GM04503 (cell line): Measurements from ENCODE around the gene BCL6.

Experiments
- DNase-seq: peaks from one replicate; pipeline ENCODE4 v3.0.0-alpha.2; 2012; ENCODE audit warnings: low read depth

Gene BCL6

DNA sequence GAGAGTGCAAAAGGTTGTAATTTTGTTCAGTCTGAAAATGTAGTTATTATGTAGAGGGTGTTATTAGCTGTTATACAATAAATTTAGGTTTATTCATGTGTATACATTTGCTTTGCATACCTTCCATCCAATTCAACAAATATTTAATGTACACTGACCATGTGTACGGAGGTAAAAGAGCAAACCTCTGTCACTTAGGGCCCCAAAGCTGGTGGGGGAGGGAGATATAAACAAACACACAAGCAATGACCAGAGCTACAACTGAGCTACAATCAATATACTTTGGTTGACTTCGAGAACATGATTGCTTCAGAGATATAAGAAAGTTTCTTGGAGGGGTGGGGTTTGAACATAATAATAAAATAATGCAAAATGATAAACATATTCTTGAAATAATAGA lies 17.5 kb upstream of the BCL6 start:
- no peak for DNase-seq

DNA sequence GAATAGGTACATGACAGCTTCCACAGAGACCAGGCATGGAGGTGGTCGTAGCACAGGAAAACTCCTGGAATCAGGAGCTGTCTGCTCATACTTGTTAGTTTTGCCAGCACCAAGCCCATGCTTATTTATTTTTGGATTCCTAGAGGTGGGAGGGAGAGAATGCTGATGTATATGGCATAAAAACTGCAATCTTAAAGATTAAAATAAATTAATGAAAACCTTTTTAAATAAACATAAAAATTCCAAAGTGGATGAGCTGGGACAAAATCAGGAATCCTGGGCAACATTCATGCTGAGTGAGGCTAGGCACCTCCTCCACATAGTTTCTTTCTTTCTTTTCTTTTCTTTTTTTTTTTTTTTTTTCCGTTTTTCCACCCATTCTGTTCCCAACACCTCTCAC lies 14.3 kb upstream of the BCL6 start:
- DNase-seq, result no peak

DNA sequence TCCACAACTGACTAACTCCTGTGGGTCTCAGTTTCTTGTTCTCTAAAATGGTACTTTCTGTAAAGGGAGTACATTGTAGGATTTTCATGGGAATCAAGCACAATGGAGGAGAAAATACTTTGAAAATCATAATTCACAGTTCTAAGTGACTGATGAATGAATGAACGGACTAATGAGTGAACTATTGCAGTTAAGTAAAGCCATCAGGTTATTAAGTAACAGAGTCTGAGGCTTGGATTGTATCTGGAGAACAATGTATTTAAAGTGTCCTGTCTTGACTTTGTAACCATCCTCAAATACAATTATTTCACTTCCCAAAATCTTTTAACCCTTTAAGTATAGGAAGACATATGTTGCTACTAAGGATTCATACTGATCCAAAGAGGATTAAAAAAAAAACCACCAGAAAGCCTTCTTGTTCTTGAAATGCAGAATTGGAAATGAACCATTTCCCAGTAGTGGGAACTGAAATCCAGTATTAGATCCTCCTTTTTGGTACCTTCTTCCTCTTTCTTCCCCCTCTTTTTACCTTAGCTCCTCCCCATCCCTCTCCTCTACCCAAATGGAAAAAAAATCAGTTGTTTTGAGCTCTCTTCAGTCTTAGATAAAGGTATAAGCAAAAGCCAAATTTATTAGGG lies 13.2 kb upstream of the BCL6 start:
- DNase-seq, result no peak

DNA sequence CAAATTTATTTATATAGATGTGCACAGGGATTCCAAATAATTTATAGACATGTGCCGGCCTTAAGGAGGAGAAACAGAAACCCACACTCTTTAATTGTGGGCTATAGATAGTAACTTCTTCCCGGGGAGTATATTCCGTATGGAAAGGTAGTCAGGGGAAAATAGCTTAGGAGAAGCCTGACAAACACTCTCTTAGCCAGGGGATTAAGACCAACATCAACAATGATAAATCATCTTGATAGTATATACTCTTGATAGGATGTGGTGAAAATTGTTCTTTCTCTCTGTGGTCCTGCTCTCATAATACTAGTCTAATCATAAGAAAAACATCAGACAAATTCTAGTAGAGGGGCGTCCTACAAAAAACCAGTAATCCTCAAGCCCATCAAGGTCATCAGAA lies 8.2 kb upstream of the BCL6 start:
- DNase-seq, result no peak

DNA sequence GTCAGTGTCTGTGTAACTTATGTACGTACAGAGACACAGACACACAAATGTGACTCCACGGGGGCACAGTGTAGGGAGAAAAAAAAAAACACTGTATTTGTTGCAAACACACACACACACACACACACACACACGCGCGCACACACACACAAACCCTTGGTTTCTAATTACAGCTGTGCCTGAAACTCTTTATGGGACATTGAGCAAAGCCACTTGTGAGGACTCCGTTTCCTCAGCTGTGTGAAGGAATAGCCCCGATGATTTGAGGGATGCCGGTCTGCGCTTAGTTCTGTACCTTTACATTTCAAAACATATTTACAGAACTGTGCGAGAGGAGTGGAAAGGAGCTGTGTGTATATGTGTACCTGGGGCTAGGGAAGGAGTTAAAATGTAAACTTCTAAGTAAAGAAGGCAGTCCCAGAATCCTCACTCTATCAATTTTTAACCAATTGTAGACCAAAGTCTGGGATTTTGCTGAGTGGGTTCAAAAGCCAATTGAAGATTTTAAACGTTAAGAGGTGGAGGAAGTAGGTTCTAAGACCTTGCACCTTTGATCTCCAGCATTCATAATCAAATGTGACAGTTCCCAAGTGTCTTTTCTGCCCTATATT lies 5.3 kb upstream of the BCL6 start:
- DNase-seq, result no peak

DNA sequence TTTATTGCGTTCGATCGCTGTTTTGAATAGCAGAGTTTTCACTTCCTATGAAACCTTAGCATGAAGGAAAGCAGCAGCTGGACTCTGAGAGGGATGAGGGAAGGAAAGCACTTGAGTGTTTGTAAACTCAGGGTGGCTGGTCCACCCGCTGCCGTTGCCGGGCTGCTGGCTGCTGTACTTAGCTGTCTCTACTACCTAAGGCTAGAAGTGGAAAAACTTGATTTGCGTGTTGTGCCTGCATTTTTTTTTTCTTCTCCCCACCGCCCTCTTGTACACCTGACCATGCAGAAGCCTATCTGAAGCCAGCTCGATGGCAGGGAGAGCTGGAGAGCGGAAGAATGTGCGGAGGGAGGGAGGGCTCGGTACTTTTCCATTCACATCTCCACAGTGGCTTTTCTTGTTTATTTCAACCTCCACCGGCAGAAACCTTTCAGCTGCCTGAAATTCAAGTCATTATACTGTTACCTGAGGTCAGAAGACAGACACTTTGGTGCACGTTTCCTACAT lies 4.8 kb upstream of the BCL6 start:
- DNase-seq, result no peak

DNA sequence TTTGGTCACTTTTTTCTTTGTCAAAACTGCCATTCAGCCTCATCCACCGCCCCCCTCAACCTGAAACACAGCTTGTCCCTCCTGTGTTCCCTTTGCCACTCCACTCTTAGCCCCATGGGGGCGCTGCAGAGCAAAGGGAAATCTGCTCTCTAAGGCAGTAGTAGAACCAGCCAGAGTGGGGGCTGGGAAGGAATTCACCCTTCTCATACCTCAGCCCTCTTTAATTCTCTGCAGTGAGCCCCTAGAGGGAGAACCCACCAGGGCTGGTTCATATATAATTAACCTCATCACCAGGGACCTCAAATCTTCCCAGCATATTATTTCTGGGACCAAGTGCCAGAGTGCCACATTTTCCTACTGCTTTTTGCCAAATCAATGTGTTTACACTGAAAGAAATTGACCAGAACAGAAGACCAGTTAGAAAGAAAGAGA lies 2.8 kb upstream of the BCL6 start:
- no peak for DNase-seq

DNA sequence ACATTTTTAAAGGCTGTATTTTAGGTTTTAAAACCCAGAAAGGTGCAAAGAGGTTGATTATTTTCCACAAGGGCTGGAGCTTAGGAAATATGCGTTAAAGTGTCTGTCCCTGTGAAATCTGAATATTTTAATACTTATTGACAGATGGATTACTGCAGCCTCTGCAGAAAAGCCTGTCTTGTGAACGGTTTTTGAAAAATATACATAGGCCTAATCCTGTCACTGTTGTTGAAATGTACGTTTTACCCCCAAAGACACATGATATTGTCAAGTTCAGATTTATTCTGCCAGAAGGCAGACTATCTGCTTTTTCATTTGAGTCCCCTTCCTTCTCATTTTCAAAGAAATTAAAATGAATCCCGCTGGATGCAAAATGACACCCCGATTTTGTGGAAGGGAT lies 2.2 kb upstream of the BCL6 start:
- DNase-seq, result no peak

DNA sequence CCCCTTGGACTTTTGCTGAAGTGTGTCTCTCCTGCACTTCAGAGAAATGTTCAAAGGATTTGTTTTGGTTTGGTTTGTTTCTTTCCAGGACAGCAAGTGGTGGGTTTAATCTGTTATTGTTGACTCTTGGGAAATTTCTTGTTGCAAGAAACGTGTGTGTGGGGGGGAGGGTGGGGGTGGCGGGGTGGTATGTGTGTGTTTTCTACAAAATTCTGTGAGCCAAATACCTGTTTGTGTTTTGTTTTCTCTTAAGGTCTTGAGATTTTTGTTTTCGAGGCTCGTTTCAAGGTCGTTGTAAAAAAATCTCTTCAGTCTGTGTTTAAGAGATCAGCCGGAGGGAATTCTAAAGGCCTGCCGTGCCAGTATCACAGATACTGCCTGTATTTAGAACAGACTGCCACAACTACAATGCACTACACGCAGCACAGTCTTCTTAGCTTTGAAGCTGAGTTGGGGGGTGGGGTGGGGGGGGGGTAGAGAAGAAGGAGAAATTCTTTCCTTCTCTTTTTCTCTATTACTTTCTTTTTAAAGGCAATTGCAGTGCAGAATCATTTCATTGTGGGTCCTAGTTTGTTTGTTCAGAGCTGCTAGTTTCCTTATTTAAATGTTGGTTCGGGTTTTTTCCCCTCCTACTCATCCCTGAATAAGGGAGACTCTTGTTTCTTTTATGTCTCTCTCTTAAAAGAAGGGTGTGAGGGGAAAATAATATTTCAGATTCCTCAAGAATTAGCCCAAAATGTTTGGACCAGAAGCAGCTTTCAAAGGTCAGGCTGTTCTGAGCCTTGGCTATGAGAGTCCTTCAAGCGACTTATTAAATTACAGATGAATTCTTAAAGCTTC lies 1.4 kb upstream of the BCL6 start:
- DNase-seq, result no peak

DNA sequence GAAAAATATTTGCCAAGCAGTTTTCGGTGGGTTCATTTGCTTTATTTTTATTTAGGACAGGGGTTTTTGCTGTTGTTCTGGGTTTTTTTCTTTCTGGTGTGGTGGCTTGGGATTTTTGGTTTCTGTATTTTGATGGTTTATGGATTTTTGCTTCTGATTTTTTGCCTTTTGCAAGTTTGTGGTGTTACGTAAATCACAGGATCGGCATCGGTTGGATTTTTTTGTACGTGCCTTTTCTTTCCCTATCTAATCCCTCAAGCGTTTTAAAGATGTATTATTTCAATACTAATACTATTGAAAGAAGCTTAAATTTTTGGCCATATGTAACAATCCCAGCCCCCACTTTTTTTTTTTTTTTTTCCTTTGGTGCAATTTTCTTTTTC lies 782 bp upstream of the BCL6 start:
- DNase-seq, result no peak

DNA sequence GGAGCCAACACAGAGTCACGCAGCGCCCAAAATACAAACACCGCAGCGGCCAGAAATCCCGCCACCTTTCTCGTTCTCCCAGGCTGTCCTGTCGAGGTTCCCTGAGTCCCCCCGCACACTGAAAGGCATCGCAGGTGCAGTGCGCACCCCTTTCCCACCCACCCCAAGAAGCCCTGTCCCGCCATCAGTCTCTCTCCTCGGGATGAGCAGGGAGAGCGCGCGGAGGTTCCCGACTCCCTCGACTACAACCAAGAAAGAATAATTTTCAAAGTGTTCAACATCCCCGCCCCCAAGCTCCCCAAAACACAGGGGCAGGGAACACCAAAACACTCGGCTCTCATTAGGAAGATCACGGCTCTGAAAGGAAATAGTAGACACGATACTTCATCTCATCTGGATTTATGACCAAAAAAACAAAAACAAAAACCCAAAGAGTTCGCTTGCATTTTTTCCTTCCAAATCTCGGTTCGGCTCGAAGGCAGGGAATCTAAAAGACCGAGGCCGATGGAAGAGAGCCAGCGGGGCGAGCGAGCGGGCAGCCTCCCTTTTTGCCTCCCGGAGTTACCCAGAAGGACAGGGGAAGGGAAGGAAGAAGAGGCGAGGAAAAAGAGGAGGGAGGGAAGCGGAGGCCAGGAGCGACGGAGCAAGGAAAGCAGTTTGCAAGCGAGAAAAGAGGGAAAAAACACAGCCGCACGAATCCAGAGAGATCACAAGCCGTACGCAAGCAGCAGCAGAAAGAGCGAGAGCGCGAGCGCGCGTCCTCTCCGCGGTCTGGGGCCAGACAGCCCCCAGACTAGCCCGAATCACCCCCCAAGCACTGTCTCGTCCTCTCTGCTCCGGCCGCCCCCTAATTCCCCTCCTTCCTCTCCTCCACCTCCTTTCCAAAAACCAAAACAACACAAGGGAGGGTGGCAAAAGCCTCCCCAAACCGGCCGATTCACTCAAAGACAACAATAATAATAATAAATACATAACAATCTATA lies 808 bp downstream of the BCL6 start:
- no peak for DNase-seq

DNA sequence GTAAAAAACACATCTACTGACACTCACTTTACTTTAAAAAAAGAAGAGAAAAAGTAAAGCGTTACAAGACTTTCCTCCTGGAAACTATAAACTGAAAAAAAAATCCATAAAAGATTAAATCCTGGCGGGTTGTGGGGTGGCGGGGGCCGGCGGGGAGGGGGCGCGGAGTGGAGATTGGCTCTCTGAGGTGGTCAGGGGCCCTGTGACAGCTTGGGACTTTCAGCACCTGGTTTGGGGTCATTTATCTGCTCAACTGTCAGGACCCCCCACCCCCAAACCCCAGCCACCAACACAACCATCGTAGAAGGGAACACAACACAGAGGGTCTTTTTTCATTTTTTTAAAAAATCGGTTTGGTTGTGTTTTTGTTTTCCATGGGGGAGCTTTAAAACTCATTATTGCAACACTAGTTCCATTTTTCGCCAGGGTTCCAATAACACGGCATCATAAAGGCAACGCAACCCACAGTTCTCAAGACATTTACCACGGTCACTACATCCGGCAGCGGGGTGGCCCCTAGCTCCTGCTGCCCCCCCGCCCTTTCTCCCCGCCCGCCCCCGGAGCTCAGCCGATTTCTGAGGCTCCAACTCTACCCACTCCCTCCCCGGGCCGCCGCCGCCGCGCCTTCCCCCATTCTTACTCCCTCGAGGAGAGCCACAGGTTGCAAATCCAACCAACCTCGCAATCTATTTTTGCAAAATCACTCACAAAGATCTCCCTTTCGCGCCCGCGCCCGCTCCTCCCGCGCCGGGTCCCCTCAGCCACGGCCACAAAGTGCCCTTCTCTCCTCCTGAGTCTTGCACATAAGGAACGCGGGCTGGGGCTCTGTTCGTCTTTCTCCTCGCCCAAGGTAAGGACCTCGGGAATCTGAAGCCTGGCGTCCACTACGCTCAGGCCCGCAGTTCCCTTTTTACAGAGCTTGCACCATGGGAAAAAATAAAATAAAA lies 1.8 kb downstream of the BCL6 start:
- DNase-seq, result no peak

DNA sequence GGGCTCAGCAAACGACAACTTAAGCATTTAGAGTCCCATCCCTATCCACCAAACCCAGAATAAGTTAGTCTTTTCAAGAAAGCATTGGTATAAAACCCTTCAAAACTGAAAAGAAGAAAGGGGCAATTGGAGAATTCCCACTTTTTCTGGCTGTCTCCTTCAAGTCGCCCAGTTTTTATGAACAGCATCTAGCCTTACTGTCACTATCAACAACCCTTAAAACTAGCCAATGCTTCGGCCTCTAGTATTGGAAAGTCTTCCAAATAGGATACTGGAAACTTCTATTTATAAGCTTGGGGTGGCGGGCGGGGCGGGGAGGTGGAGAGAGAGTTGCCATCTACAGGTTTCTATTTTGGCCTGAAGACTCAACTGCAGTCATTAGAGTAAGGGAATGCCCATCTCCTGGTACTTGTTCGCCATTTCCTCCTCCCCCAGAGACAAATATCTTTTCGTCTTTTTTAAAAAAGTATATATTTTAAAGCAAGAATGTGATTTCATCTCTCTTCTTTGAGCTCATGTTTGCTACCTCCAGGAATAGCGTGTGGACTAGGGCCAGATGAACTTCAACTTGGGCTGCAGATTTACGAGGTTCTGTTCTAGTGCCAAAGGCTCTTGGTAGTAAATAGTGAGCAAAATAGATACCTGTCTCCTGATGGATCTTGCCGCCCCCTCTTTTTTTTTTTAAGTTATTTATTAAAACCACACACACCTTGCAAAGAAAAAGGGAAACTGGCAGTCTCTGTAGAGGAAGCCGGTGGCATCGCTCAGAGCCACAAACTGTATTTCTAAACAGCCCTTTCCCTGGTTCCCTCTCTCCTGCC lies 2.7 kb downstream of the BCL6 start:
- no peak for DNase-seq

DNA sequence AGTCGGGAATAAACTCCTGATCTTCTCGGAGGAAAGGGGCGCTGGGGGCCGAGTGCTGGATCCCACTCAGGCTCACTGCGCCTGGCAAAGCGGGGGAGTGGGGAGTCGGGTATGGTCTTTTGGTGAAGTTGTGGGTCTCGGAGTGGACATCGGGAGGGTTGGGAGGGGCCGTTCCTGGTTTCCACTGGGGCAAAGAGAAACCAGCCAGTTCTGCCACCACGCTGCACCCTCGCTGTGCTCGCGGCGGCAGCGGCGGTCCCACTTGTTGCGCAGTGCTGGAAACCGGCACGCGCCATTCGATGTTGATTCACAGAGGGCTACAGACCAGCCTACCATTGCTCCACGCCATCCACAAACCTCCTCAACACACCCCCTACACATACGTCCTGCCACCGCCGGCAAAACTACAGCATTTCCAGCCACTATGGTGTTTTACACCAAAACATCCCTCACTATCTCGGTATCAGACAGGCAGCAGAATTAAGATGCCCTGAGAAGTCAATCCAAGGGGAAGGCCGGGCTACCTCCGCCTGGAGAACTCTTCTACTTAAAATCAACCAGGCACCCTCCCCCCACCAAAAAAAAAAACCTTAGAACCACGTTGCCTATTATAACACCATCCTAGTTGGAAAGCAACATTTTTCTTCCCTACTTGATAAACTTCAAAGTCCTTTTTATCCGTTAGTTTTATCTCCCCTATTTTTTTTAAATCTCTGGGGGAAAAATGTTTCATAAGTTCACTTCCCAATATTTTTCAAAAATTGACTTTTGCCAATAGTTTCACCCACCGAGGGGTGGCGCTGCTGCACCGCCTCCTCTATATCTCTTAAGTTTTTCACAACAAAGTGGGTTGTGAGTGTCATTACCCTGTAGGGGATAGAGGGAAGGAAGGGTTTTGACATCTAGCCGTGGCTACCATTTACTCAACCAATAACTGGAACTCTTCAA lies 3.6 kb downstream of the BCL6 start:
- DNase-seq, result no peak

DNA sequence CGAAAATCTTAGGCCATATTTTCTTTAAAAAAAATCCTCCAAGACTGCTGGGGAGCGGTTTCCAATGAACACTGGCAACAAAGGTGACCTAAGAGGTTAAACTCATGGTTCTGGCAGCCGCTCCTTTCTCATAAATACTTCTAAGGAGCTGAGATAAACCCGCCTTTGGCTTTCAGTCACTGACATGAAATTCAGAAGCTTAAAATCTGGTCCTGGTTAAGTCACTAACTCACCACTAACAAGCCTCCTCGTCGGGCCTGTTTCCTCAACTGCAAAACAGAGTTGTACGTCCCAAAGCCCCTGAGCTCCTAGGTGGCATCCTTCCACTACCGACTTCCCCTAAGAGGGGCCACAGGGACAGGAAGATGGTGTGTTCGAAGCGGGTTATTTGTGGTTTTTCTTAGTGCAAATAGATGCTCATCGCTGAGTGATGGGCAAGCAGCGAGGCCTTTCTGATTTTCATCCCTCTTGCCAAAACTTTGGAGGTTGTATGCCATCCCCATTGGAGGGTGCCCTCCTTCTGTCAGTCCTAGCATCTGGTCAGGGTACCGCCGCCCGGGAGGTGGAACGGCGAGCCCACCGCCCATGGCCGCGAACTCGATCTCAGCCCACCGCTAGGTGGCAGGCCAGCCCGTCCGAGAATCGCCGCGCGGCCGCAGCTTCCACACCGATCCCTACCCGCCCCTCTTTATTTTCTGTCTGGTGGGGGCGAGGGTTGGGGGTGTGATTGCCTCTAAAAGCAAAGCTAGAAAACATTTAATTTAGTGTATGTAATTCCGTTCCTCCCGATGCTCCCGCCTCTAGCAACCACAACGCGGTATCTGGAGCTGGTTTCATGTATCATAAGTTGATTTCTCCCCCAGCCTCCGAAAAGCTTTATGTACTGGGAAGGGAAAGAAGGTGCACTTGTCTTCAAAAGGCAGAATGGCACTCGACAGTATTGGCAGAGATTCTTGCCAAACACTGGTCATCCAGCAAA lies 4.6 kb downstream of the BCL6 start:
- peak; percentile 79 for DNase-seq

DNA sequence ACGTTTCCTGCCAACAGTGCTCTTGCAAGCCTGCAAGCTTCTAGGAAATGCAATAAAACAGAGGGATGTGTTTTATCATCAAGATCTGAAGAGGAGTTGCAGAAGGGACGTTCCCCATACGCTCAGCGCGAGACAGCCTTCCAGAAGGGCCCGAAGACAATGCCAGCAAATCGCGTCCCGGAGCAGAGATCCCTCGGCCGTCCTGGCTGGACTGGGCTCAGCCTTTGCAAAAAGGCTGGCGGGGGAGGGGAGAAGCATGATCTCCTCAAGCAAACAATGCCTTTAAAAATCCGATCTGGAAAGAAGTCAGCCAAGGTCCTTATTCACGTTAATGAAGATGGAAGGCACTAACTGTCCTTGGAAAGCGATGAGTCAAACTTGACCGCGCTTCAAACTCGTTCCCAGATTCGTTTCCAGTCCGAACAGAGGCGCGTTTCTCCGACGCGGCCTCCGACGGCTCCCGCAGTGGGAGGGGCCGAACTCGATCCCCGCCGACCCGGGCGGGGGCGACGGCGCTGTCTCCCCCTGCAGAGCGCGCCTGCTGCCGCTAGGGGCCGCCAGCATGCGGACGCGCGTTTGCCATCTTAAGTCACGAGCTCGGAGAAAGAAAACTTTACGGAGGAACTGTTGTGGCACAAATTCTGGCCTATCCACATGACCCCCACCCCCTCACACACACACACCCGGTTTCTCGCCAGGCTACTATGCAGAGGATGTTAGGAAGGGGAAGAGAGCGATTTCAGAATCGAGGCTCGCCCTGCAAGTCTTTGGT lies 5.5 kb downstream of the BCL6 start:
- peak; percentile 69 for DNase-seq

DNA sequence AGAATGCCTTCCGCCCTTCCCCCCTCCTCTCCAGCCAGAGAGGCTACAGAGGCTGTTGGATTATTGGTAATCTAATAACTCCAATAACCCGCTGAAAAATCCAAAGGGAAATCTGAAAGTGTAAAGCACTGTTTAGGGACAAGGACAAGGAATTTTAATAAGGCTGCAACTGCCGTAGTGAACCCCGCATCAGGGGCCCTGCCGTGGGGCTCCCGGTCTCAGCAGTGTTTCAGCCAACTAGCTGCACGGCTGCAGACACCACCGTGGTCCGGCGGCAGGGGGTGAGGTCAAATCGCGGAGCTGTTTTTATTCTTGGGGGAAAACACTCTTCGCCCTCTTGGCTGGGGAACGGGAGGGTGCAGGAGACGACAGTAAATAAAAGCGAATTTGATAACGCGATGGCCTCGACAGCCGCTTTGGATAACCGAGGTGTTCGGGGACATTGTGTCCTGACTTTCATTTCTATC lies 6.1 kb downstream of the BCL6 start:
- DNase-seq, result no peak
